Aortic smooth muscle cell (primary cell): ENCODE data around the gene ELAC1. TPM values are rescaled to one million over a fixed set of nuclear protein-coding genes. Genes with fewer than 3 reads are reported as not detected.

Experiments
- total RNA-seq: library from RNA; depleted of rRNA; stranded (reverse); fragments of >200 nt; gene quantifications from 2 replicates; pipeline ENCODE4 v1.2.3, GENCODE V29; 2014

The ELAC1 gene
- total RNA-seq, result 5.7 and 6.3 TPM in 2 replicates

DNA sequence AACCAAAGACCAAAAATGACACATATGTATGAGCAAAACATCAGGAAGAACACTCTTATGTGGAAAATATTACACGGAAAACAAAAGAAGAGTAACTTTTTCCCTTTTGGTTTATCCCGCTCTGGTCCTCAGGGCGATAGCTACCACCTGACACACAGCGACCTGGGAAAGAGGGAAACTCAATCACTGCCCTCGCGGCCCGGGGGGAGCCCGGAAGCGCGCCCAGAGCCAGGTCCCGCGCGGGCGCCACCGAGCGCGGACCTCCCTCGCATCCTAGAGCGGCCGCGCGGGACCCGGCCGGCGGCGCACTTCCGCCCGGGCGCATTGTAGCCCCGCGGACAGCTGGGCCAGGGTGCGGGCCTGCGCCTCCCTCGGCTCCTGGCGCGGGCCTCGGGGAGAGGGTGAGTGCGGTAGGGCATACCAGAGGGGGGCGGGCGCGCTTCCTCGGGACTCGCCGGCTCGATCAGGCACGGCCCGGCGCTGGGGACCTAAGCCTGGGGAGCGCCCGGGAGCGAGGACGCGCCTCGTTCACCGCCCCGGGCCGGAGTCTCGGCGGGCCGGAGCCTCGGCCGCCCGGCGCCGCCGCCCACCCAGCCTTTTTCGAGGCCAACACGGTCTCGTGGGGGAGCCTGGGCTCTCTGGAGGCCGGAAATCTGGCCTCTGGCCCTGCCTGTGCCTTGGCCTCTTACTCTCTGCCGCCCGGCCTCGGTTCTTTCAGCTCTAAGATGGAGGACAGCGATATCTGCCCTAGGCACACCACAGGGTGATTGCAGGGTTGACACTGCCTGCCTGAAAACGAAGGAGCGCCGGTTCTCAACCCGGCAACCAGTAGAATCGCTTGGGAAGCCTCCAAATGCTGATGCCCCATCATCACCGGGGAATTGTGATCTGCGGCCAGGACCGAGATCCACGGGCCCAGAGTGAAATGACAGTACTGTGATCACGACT is at the start of gene ELAC1:
Gene ELAC1 (plus strand): TSS at position 327 of the 948 bp plus-strand sequence. CDS start 6,365 bp downstream, outside the sequence.

DNA sequence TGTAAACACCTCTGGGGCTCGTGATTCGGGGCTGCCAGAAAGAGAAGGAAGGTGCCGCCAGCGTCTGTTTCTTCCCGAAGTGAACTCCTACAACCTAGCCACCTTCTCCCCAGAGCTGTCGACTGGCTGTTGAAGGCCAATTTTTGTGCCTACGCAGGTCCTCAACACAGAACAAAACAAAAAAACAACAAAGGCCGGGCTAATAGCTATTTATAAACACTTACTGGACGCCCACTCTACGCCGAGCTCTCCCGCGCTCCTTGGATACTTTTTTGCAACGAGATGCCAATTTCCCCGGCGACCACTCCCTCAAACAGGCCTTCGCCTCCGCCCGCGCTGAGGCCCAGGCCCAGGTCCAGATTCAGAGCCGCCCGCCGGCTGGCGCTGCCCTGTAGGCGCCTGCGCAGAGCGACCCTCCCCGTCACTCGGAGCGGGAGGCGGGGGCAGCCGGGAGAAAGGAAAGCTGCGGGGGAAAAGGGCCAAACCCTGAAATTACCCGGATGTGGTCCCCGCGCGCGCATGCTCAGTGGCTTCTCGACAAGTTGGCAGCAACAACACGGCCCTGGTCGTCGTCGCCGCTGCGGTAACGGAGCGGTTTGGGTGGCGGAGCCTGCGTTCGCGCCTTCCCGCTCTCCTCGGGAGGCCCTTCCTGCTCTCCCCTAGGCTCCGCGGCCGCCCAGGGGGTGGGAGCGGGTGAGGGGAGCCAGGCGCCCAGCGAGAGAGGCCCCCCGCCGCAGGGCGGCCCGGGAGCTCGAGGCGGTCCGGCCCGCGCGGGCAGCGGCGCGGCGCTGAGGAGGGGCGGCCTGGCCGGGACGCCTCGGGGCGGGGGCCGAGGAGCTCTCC is 62.1 kb downstream of the ELAC1 start, which contains the start of gene SMAD4:
Gene SMAD4 (plus strand): TSS at position 520 of the 843 bp plus-strand sequence. CDS start 16,834 bp downstream, outside the sequence.

Other genes with a start within 250 kb of the ELAC1 start
- gene MRO, start 148.0 kb upstream of the ELAC1 start, total RNA-seq, result not detected in 2 replicates
- 31.8 and 32.8 TPM in 2 replicates for gene ME2, start 88.9 kb upstream of the ELAC1 start, total RNA-seq
- 54.3 and 70.3 TPM in 2 replicates for gene SMAD4, start 62.2 kb downstream of the ELAC1 start, total RNA-seq
- 32.8 and 35.6 TPM in 2 replicates for gene MEX3C, start 229.6 kb downstream of the ELAC1 start, total RNA-seq